Fibroblast of lung (primary cell): Measurements from ENCODE around the gene CACNA1S. TPM values are rescaled to one million over a fixed set of nuclear protein-coding genes. Genes with fewer than 3 reads are reported as not detected.

Experiments used
- DNase-seq, 2 donors: peaks; one replicate each; pipeline versions ENCODE4 v3.0.0 to v3.0.0-alpha.2; 2010; ENCODE audit warnings: low read depth in 2 of 2
- H2AFZ ChIP-seq: 2 replicates; pipeline ENCODE4 v1.5.1; 2012; ENCODE audit warnings: low read length, control low read depth, inconsistent platforms
- H3K27ac ChIP-seq: 2 replicates; pipeline ENCODE4 v1.5.1; 2011; ENCODE audit warnings: low read length, control low read depth; ENCODE audit not compliant: insufficient read depth
- H3K27me3 ChIP-seq: 2 replicates; pipeline ENCODE4 v1.5.1; 2011; ENCODE audit warnings: mild to moderate bottlenecking, low read length; ENCODE audit not compliant: control insufficient read depth, insufficient read depth
- H3K36me3 ChIP-seq: 2 replicates; pipeline ENCODE4 v1.5.1; 2011; ENCODE audit warnings: low read length; ENCODE audit not compliant: control insufficient read depth, insufficient read depth
- H3K4me1 ChIP-seq: 2 replicates; pipeline ENCODE4 v1.5.1; 2011; ENCODE audit warnings: low read length; ENCODE audit not compliant: control insufficient read depth, insufficient read depth; ENCODE audit errors: extremely low read depth
- H3K4me2 ChIP-seq: 2 replicates; pipeline ENCODE4 v1.5.1; 2011; ENCODE audit warnings: low read length, control low read depth; ENCODE audit not compliant: insufficient read depth; ENCODE audit errors: extremely low read depth
- H3K4me3 ChIP-seq, 4 experiments: fragments of 200-600 bp in 1 of 4; sonication (generic) in 1 of 4; replicated peaks in 1 of 4; 2 replicates each; pipeline ENCODE4 v1.5.1; 2011 to 2016; ENCODE audit warnings: low read length in 4 of 4, low read depth in 3 of 4, mild to moderate bottlenecking in 3 of 4, control low read depth in 2 of 4, inconsistent platforms in 1 of 4, mixed read lengths in 1 of 4; ENCODE audit not compliant: insufficient read depth in 1 of 4; ENCODE audit errors: control extremely low read depth in 1 of 4
- H3K79me2 ChIP-seq: 2 replicates; pipeline ENCODE4 v1.5.1; 2012; ENCODE audit warnings: mild to moderate bottlenecking, low read length, inconsistent platforms; ENCODE audit not compliant: control insufficient read depth, insufficient read depth
- H3K9ac ChIP-seq: 2 replicates; pipeline ENCODE4 v1.5.1; 2011; ENCODE audit warnings: mild to moderate bottlenecking, low read length, control low read depth; ENCODE audit not compliant: insufficient read depth
- H3K9me3 ChIP-seq: 2 replicates; pipeline ENCODE4 v1.5.1; 2012; ENCODE audit warnings: low read depth, low read length; ENCODE audit not compliant: control insufficient read depth, insufficient read depth
- H4K20me1 ChIP-seq: 2 replicates; pipeline ENCODE4 v1.5.1; 2011; ENCODE audit warnings: low read length; ENCODE audit not compliant: control insufficient read depth, insufficient read depth; ENCODE audit errors: extremely low read depth
- CTCF ChIP-seq, 2 donors: IDR thresholded peaks in 1 of 2; conservative IDR thresholded peaks in 1 of 2; 1 replicate in 1 of 2; 2 replicates in 1 of 2; pipeline ENCODE4 v1.5.1; 2011 to 2012; ENCODE audit warnings: low read length in 2 of 2, control low read depth in 1 of 2, inconsistent platforms in 1 of 2, low read depth in 1 of 2, mild to moderate bottlenecking in 1 of 2
- EZH2 ChIP-seq: IDR thresholded peaks from 2 replicates; pipeline ENCODE4 v1.5.1; 2012; ENCODE audit warnings: low read length, control low read depth, mild to moderate bottlenecking; ENCODE audit errors: missing control alignments
- polyA plus RNA-seq, 2 donors: library from polyadenylated mRNA; depleted of rRNA in 1 of 2; stranded (reverse) in 1 of 2; unstranded in 1 of 2; fragments of >200 nt; gene quantifications; 2 replicates each; pipeline ENCODE4 v1.2.1, GENCODE V29; 2011 to 2012; ENCODE audit warnings: missing spikeins in 1 of 2
- total RNA-seq: library from RNA; depleted of rRNA; stranded (reverse); fragments of >200 nt; gene quantifications from 2 replicates; pipeline ENCODE4 v1.2.1, GENCODE V29; 2014

The CACNA1S gene
- total and polyA plus RNA-seq, 2 donors (not counting 1 experiment from before 2014, with no cell fraction given): not detected

GRCh38 chr1:201060586-201060985 lies 51.6 kb downstream of the CACNA1S start:
- TF ChIP-seq CTCF (conservative IDR thresholded peaks at IDR 0.05 in 1 of 2, IDR thresholded peaks at IDR 0.05 in 1 of 2; ENCODE audit: low read depth in 1 of 2, low read length in 2 of 2): no peak
- no peak for TF ChIP-seq EZH2
- Histone ChIP-seq H4K20me1 (no peaks in the 10 kb centered on the region), H3K79me2 (no peaks in the 10 kb centered on the region), H3K9me3 (no peaks in the 10 kb centered on the region), H3K4me1 (no peaks in the 10 kb centered on the region), H2AFZ (no peak overlapping the region), H3K4me3 (no peak overlapping the region), H3K36me3 (no peaks in the 10 kb centered on the region), H3K27me3 (peaks cover 9% of the 10 kb centered on the region), H3K9ac (no peak overlapping the region), H3K27ac (no peak overlapping the region), H3K4me2 (no peak overlapping the region)
- DNase-seq: no peak

GRCh38 chr1:201059871-201060555 lies 52.2 kb downstream of the CACNA1S start:
- TF ChIP-seq CTCF (conservative IDR thresholded peaks at IDR 0.05 in 1 of 2, IDR thresholded peaks at IDR 0.05 in 1 of 2; ENCODE audit: low read depth in 1 of 2, low read length in 2 of 2): no peak
- TF ChIP-seq EZH2: no peak
- DNase-seq: peak in 1 of 2 donors; percentile 6
- H3K4me2 ChIP-seq: no peak overlapping the region
- no peaks in the 10 kb centered on the region for H3K79me2 ChIP-seq
- H3K36me3 ChIP-seq: no peaks in the 10 kb centered on the region
- H4K20me1 ChIP-seq: no peaks in the 10 kb centered on the region
- no peak overlapping the region for H3K4me3 ChIP-seq
- no peak overlapping the region for H3K9ac ChIP-seq
- H2AFZ ChIP-seq: no peak overlapping the region
- no peak overlapping the region for H3K27ac ChIP-seq
- no peaks in the 10 kb centered on the region for H3K4me1 ChIP-seq
- H3K27me3 ChIP-seq: peaks cover 15% of the 10 kb centered on the region
- H3K9me3 ChIP-seq: no peaks in the 10 kb centered on the region

GRCh38 chr1:201059401-201059800 lies 52.8 kb downstream of the CACNA1S start:
- Histone ChIP-seq H3K79me2 (no peaks in the 10 kb centered on the region), H3K27ac (no peak overlapping the region), H4K20me1 (no peaks in the 10 kb centered on the region), H3K9ac (no peak overlapping the region), H2AFZ (no peak overlapping the region), H3K27me3 (peaks cover 20% of the 10 kb centered on the region), H3K9me3 (no peaks in the 10 kb centered on the region), H3K36me3 (no peaks in the 10 kb centered on the region), H3K4me3 (no peak overlapping the region), H3K4me1 (no peaks in the 10 kb centered on the region), H3K4me2 (no peak overlapping the region)
- TF ChIP-seq EZH2 (no peak), CTCF (conservative IDR thresholded peaks at IDR 0.05 in 1 of 2, IDR thresholded peaks at IDR 0.05 in 1 of 2; ENCODE audit: low read depth in 1 of 2, low read length in 2 of 2) (no peak)
- DNase-seq: no peak
